Endothelial cell of umbilical vein (primary cell): ENCODE results near the gene ZNF772. TPM values are rescaled to one million over a fixed set of nuclear protein-coding genes. Genes with fewer than 3 reads are reported as not detected.

ENCODE experiments used
- BruUV-seq: library from RNA; stranded (reverse); fragments of 400-500 nt; replicated peaks from 2 replicates; lab custom pipeline; 2021; lab: Mats Ljungman, UMichigan
- CTCF ChIA-PET: fragments of 300-600, 350-600 bp; sonication (Branson Sonifier 250); formaldehyde crosslinking; loops from one replicate; lab custom pipeline; 2021; ENCODE audit warnings: antibody characterized with exemption, inconsistent platforms; lab: Charles Lee
- POLR2A ChIA-PET: fragments of 300-600, 350-600 bp; sonication (Branson Sonifier 250); formaldehyde crosslinking; loops from one replicate; lab custom pipeline; 2021; ENCODE audit warnings: antibody characterized with exemption, inconsistent platforms; lab: Charles Lee
- DNase-seq: peaks from one replicate; pipeline ENCODE4 v3.0.0-alpha.2; 2011; ENCODE audit warnings: low read depth, low spot score
- FAIRE-seq: peaks from 2 replicates; lab custom pipeline; 2011; peaks lifted over from hg19 to GRCh38; lab: Jason Lieb, UNC
- H2AFZ ChIP-seq: 2 replicates; pipeline ENCODE4 v1.6.0; 2012; ENCODE audit warnings: low read depth, low read length, control low read depth, inconsistent platforms
- H3K27ac ChIP-seq: 2 replicates; pipeline ENCODE4 v1.5.1; 2011; ENCODE audit warnings: low read depth, mild to moderate bottlenecking, control low read depth, low read length, moderate library complexity; ENCODE audit not compliant: insufficient read depth
- H3K27me3 ChIP-seq, 2 experiments: 2 replicates each; pipeline versions ENCODE4 v1.6.0 to v1.6.1; 2011; ENCODE audit warnings: low read length in 2 of 2, mixed read lengths in 1 of 2; ENCODE audit not compliant: control insufficient read depth in 2 of 2, insufficient read depth in 2 of 2
- H3K36me3 ChIP-seq, 2 experiments: 2 replicates in 1 of 2; 3 replicates in 1 of 2; pipeline ENCODE4 v1.5.1; 2011; ENCODE audit warnings: low read length in 2 of 2, mild to moderate bottlenecking in 1 of 2, moderate library complexity in 1 of 2; ENCODE audit not compliant: control insufficient read depth in 2 of 2, insufficient read depth in 2 of 2; ENCODE audit errors: extremely low read depth in 1 of 2
- H3K4me1 ChIP-seq: 3 replicates; pipeline ENCODE4 v1.5.1; 2011; ENCODE audit warnings: mild to moderate bottlenecking, low read length; ENCODE audit not compliant: control insufficient read depth, insufficient read depth; ENCODE audit errors: extremely low read depth
- H3K4me2 ChIP-seq: 2 replicates; pipeline ENCODE4 v1.6.1; 2011; ENCODE audit warnings: low read length, control low read depth, mixed read lengths; ENCODE audit not compliant: insufficient read depth
- H3K4me3 ChIP-seq, 3 experiments: fragments of 200-600 bp in 1 of 3; sonication (generic), shearing (Covaris generic) in 1 of 3; replicated peaks in 1 of 3; 2 replicates each; pipeline ENCODE4 v1.5.1; 2011 to 2016; ENCODE audit warnings: control low read depth in 3 of 3, low read length in 3 of 3, mild to moderate bottlenecking in 2 of 3, inconsistent platforms in 1 of 3, low read depth in 1 of 3, moderate library complexity in 1 of 3; ENCODE audit not compliant: insufficient read depth in 1 of 3
- H3K79me2 ChIP-seq: 2 replicates; pipeline ENCODE4 v1.6.0; 2012; ENCODE audit warnings: low read length, inconsistent platforms; ENCODE audit not compliant: control insufficient read depth, insufficient read depth
- H3K9ac ChIP-seq: replicated peaks from 2 replicates; pipeline ENCODE3; 2011; ENCODE audit warnings: low read length, control low read depth; ENCODE audit not compliant: insufficient read depth; ENCODE audit errors: extremely low read depth
- H3K9me1 ChIP-seq: replicated peaks from 3 replicates; pipeline ENCODE4 v1.6.0; 2011; ENCODE audit warnings: mild to moderate bottlenecking, low read length; ENCODE audit not compliant: control insufficient read depth, insufficient read depth; ENCODE audit errors: extremely low read depth
- H3K9me3 ChIP-seq: replicated peaks from 2 replicates; pipeline ENCODE4 v1.5.1; 2012; ENCODE audit warnings: low read length, inconsistent platforms; ENCODE audit not compliant: control insufficient read depth, insufficient read depth
- H4K20me1 ChIP-seq: replicated peaks from 2 replicates; pipeline ENCODE3; 2011; ENCODE audit warnings: mild to moderate bottlenecking, low read length; ENCODE audit not compliant: control insufficient read depth, insufficient read depth; ENCODE audit errors: extremely low read depth
- EZH2 ChIP-seq: IDR thresholded peaks from 2 replicates; pipeline ENCODE4 v1.6.1; 2012; ENCODE audit warnings: borderline replicate concordance, low read depth, mild to moderate bottlenecking, moderate library complexity, low read length, inconsistent platforms; ENCODE audit not compliant: severe bottlenecking
- FOS ChIP-seq: IDR thresholded peaks from 2 replicates; pipeline ENCODE4 v1.6.1; 2011; ENCODE audit warnings: mild to moderate bottlenecking, low read length, moderate library complexity, borderline replicate concordance; ENCODE audit not compliant: insufficient read depth
- GATA2 ChIP-seq: IDR thresholded peaks from 2 replicates; pipeline ENCODE4 v1.7.0; 2011; ENCODE audit warnings: low read depth, mild to moderate bottlenecking, moderate library complexity, mixed read lengths, low read length; ENCODE audit not compliant: insufficient read length, insufficient read depth
- JUN ChIP-seq: IDR thresholded peaks from 2 replicates; pipeline ENCODE4 v1.6.1; 2011; ENCODE audit warnings: borderline replicate concordance, low read depth; ENCODE audit not compliant: insufficient read length, insufficient read depth
- MAX ChIP-seq: IDR thresholded peaks from 2 replicates; pipeline ENCODE4 v1.6.1; 2011; ENCODE audit not compliant: insufficient read depth, insufficient read length
- MYC ChIP-seq: IDR thresholded peaks from one replicate; pipeline ENCODE4 v1.6.1; 2011; ENCODE audit warnings: mild to moderate bottlenecking, low read depth, low read length
- POLR2A ChIP-seq: IDR thresholded peaks from 2 replicates; pipeline ENCODE4 v1.6.1; 2012; ENCODE audit warnings: low read depth, mild to moderate bottlenecking, control low read depth, low read length
- POLR2AphosphoS5 ChIP-seq: IDR thresholded peaks from 2 replicates; pipeline ENCODE4 v1.6.1; 2012; ENCODE audit warnings: low read depth, mild to moderate bottlenecking, control low read depth, low read length, moderate library complexity; ENCODE audit not compliant: insufficient read depth
- dilution Hi-C: fragments of 300-500 bp; cut with MboI; formaldehyde crosslinking; loops from one replicate; pipeline ENCODE4 v1.15.0; 2019; ENCODE audit warnings: low sequenced_read_pairs; ENCODE audit not compliant: extremely low pct_ligation_motif_present
- intact Hi-C: fragments of 100-400 bp; cut with micrococcal nuclease; formaldehyde crosslinking; loops from one replicate; pipeline ENCODE4 v1.10.0; 2022
- polyA plus RNA-seq, 4 experiments: library from polyadenylated mRNA; depleted of rRNA in 3 of 4; stranded (reverse) in 3 of 4; unstranded in 1 of 4; fragments of >200 nt; gene quantifications; 2 replicates each; pipeline versions ENCODE4 v1.2.1 to v1.2.3, GENCODE V29; 2011 to 2012; ENCODE audit warnings: missing spikeins in 1 of 4
- total RNA-seq: library from RNA; stranded (reverse); gene quantifications from 2 replicates; pipeline ENCODE4 v1.2.3, GENCODE V29; 2021
- TF ChIP-seq, protein P1 (sequence below), 2 donors: IDR thresholded peaks; 1 replicate in 1 of 2; 2 replicates in 1 of 2; pipeline ENCODE4 v1.5.1; 2011; ENCODE audit warnings: low read length in 2 of 2, mild to moderate bottlenecking in 2 of 2, moderate library complexity in 2 of 2, control low read depth in 1 of 2, inconsistent platforms in 1 of 2, low read depth in 1 of 2; ENCODE audit not compliant: insufficient read depth in 1 of 2; ENCODE audit errors: extremely low read depth in 1 of 2

The ZNF772 gene
- total and polyA plus RNA-seq, 2 donors (not counting 3 experiments of a cell fraction or from before 2014, with no cell fraction given): 3.1 to 6.4 TPM

GRCh38 chr19:57512845-57513244 lies 35.5 kb upstream of the ZNF772 start:
- Histone ChIP-seq H2AFZ (no peak overlapping the region), H3K9me1 (no peaks in the 10 kb centered on the region), H3K79me2 (no peaks in the 10 kb centered on the region), H3K4me2 (no peak overlapping the region), H3K9ac (no peak overlapping the region), H3K27ac (no peak overlapping the region), H3K9me3 (peaks cover 4% of the 10 kb centered on the region), H3K36me3 (no peaks in the 10 kb centered on the region), H3K4me3 (no peak overlapping the region), H3K4me1 (no peaks in the 10 kb centered on the region), H3K27me3 (no peaks in the 10 kb centered on the region), H4K20me1 (no peaks in the 10 kb centered on the region)
- ChIA-PET POLR2A (no interaction called here), CTCF (no interaction called here)
- intact Hi-C loops (no loop called here), dilution Hi-C loops (no loop called here)
- DNase-seq (no peak), FAIRE-seq (no peak)
- BruUV-seq: no TSS peak
- TF ChIP-seq POLR2AphosphoS5: no peak
- TF ChIP-seq MAX: no peak
- TF ChIP-seq GATA2: no peak
- no peak for TF ChIP-seq EZH2
- TF ChIP-seq MYC: no peak
- TF ChIP-seq, protein P1, sequence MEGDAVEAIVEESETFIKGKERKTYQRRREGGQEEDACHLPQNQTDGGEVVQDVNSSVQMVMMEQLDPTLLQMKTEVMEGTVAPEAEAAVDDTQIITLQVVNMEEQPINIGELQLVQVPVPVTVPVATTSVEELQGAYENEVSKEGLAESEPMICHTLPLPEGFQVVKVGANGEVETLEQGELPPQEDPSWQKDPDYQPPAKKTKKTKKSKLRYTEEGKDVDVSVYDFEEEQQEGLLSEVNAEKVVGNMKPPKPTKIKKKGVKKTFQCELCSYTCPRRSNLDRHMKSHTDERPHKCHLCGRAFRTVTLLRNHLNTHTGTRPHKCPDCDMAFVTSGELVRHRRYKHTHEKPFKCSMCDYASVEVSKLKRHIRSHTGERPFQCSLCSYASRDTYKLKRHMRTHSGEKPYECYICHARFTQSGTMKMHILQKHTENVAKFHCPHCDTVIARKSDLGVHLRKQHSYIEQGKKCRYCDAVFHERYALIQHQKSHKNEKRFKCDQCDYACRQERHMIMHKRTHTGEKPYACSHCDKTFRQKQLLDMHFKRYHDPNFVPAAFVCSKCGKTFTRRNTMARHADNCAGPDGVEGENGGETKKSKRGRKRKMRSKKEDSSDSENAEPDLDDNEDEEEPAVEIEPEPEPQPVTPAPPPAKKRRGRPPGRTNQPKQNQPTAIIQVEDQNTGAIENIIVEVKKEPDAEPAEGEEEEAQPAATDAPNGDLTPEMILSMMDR (IDR thresholded peaks at IDR 0.05; ENCODE audit: extremely low read depth in 1 of 2, insufficient read depth in 1 of 2, low read depth in 1 of 2, low read length in 2 of 2): no peak
- no peak for TF ChIP-seq JUN
- TF ChIP-seq POLR2A: no peak
- TF ChIP-seq FOS: no peak
